Astrocyte (in vitro differentiated cells and primary cell): Measurements from ENCODE around the gene FAM107B. TPM values are rescaled to one million over a fixed set of nuclear protein-coding genes. Genes with fewer than 3 reads are reported as not detected.

Experiments used
- DNase-seq: peaks from one replicate; pipeline ENCODE4 v3.0.0-alpha.2; 2010; ENCODE audit warnings: low read depth
- FAIRE-seq: peaks from 2 replicates; lab custom pipeline; 2011; peaks lifted over from hg19 to GRCh38; lab: Jason Lieb, UNC
- H2AFZ ChIP-seq: 2 replicates; pipeline ENCODE4 v1.6.0; 2012; ENCODE audit warnings: low read depth, low read length, inconsistent platforms
- H3K27ac ChIP-seq: 2 replicates; pipeline ENCODE4 v1.5.1; 2011; ENCODE audit warnings: low read depth, low read length, inconsistent platforms
- H3K27me3 ChIP-seq: 2 replicates; pipeline ENCODE4 v1.6.0; 2011; ENCODE audit warnings: low read length, inconsistent platforms; ENCODE audit not compliant: insufficient read depth
- H3K36me3 ChIP-seq: 2 replicates; pipeline ENCODE4 v1.5.1; 2011; ENCODE audit warnings: low read length, inconsistent platforms; ENCODE audit not compliant: insufficient read depth
- H3K4me1 ChIP-seq: 2 replicates; pipeline ENCODE4 v1.5.1; 2011; ENCODE audit warnings: low read length, inconsistent platforms; ENCODE audit not compliant: insufficient read depth
- H3K4me2 ChIP-seq: 2 replicates; pipeline ENCODE4 v1.6.0; 2012; ENCODE audit warnings: low read length, inconsistent platforms
- H3K4me3 ChIP-seq: 2 replicates; pipeline ENCODE4 v1.5.1; 2011; ENCODE audit warnings: low read depth, mild to moderate bottlenecking, low read length, inconsistent platforms; ENCODE audit not compliant: insufficient read depth
- H3K79me2 ChIP-seq: 2 replicates; pipeline ENCODE4 v1.6.0; 2012; ENCODE audit warnings: mild to moderate bottlenecking, low read length, inconsistent platforms; ENCODE audit not compliant: insufficient read depth
- H3K9ac ChIP-seq: 2 replicates; pipeline ENCODE4 v1.6.0; 2012; ENCODE audit warnings: mild to moderate bottlenecking, low read length, inconsistent platforms
- H3K9me3 ChIP-seq: 2 replicates; pipeline ENCODE4 v1.5.1; 2012; ENCODE audit warnings: low read depth, mild to moderate bottlenecking, low read length, inconsistent platforms; ENCODE audit not compliant: insufficient read depth
- H4K20me1 ChIP-seq: 2 replicates; pipeline ENCODE4 v1.6.0; 2012; ENCODE audit warnings: low read length, inconsistent platforms; ENCODE audit not compliant: insufficient read depth
- H3K27ac Mint-ChIP-seq: one replicate; pipeline ENCODE4 v1.8.0; 2021; ENCODE audit warnings: mild to moderate bottlenecking, mixed read lengths; ENCODE audit not compliant: unreplicated experiment
- H3K27me3 Mint-ChIP-seq: one replicate; pipeline ENCODE4 v1.8.0; 2021; ENCODE audit warnings: low read depth, mixed read lengths; ENCODE audit not compliant: unreplicated experiment
- H3K36me3 Mint-ChIP-seq: one replicate; pipeline ENCODE4 v1.8.0; 2021; ENCODE audit warnings: low read depth, mixed read lengths; ENCODE audit not compliant: unreplicated experiment
- H3K4me1 Mint-ChIP-seq: one replicate; pipeline ENCODE4 v1.8.0; 2021; ENCODE audit warnings: low read depth, mixed read lengths; ENCODE audit not compliant: unreplicated experiment
- H3K4me3 Mint-ChIP-seq: one replicate; pipeline ENCODE4 v1.8.0; 2021; ENCODE audit warnings: mild to moderate bottlenecking, moderate library complexity, mixed read lengths; ENCODE audit not compliant: unreplicated experiment
- H3K9me3 Mint-ChIP-seq: one replicate; pipeline ENCODE4 v1.8.0; 2021; ENCODE audit warnings: mild to moderate bottlenecking, mixed read lengths; ENCODE audit not compliant: unreplicated experiment
- CTCF ChIP-seq: IDR thresholded peaks from 2 replicates; pipeline ENCODE4 v1.5.1; 2011; ENCODE audit warnings: low read depth, mild to moderate bottlenecking, inconsistent platforms, low read length, moderate library complexity; ENCODE audit not compliant: insufficient read depth
- EZH2 ChIP-seq: IDR thresholded peaks from 2 replicates; pipeline ENCODE4 v1.6.1; 2012; ENCODE audit warnings: mild to moderate bottlenecking, low read length, inconsistent platforms; ENCODE audit not compliant: insufficient read depth
- total RNA-seq: library from RNA; stranded (reverse); gene quantifications from 2 replicates; pipeline ENCODE4 v1.2.1, GENCODE V29; 2021

Gene FAM107B
- total RNA-seq, 1 donor from 2014 or later = 36.0 TPM

- Histone ChIP-seq H3K4me1 (peaks cover 7% of the 10 kb centered on the region), H3K4me2 (no peak overlapping the region), H3K9ac (no peak overlapping the region), H3K27me3 (no peaks in the 10 kb centered on the region), H3K79me2 (peaks cover 3% of the 10 kb centered on the region), H2AFZ (no peak overlapping the region), H4K20me1 (peaks cover 3% of the 10 kb centered on the region), H3K4me3 (no peak overlapping the region), H3K27ac (no peak overlapping the region), H3K9me3 (no peaks in the 10 kb centered on the region), H3K36me3 (no peaks in the 10 kb centered on the region)
- Mint-ChIP-seq H3K27ac (no peak overlapping the region), H3K4me1 (peaks cover 22% of the 10 kb centered on the region), H3K36me3 (peaks cover 10% of the 10 kb centered on the region), H3K4me3 (no peak overlapping the region), H3K9me3 (no peaks in the 10 kb centered on the region), H3K27me3 (no peaks in the 10 kb centered on the region)
- TF ChIP-seq EZH2 (no peak), CTCF (no peak)
- FAIRE-seq (no peak), DNase-seq (no peak)
Measured at GRCh38 chr10:14527915-14528314, 246.8 kb downstream of the FAM107B start.

- Histone ChIP-seq H3K36me3 (no peaks in the 10 kb centered on the region), H3K27me3 (no peaks in the 10 kb centered on the region), H3K27ac (no peak overlapping the region), H3K79me2 (peaks cover 3% of the 10 kb centered on the region), H3K4me2 (no peak overlapping the region), H3K9me3 (no peaks in the 10 kb centered on the region), H4K20me1 (peaks cover 3% of the 10 kb centered on the region), H2AFZ (no peak overlapping the region), H3K4me3 (no peak overlapping the region), H3K9ac (no peak overlapping the region), H3K4me1 (peaks cover under 1% of the 10 kb centered on the region)
- FAIRE-seq (no peak), DNase-seq (no peak)
- H3K27ac Mint-ChIP-seq = no peak overlapping the region
- no peak overlapping the region for H3K4me3 Mint-ChIP-seq
- peaks cover 10% of the 10 kb centered on the region for H3K36me3 Mint-ChIP-seq
- TF ChIP-seq CTCF = no peak
- no peak for TF ChIP-seq EZH2
- no peaks in the 10 kb centered on the region for H3K9me3 Mint-ChIP-seq
- peaks cover 15% of the 10 kb centered on the region for H3K4me1 Mint-ChIP-seq
- no peaks in the 10 kb centered on the region for H3K27me3 Mint-ChIP-seq
Measured at GRCh38 chr10:14527134-14527844, 247.4 kb downstream of the FAM107B start.

- H2AFZ ChIP-seq = no peak overlapping the region
- H3K4me3 Mint-ChIP-seq = no peak overlapping the region
- no peak overlapping the region for H3K9ac ChIP-seq
- TF ChIP-seq CTCF (no peak), EZH2 (no peak)
- FAIRE-seq = no peak
- no peak overlapping the region for H3K4me3 ChIP-seq
- no peak overlapping the region for H3K27ac Mint-ChIP-seq
- no peak overlapping the region for H3K27ac ChIP-seq
- peaks cover 3% of the 10 kb centered on the region for H4K20me1 ChIP-seq
- peaks cover 3% of the 10 kb centered on the region for H3K79me2 ChIP-seq
- peaks cover 5% of the 10 kb centered on the region for H3K36me3 ChIP-seq
- peaks cover 11% of the 10 kb centered on the region for H3K4me1 Mint-ChIP-seq
- H3K36me3 Mint-ChIP-seq = peaks cover 10% of the 10 kb centered on the region
- H3K27me3 Mint-ChIP-seq = no peaks in the 10 kb centered on the region
- no peak for DNase-seq
- H3K9me3 ChIP-seq = no peaks in the 10 kb centered on the region
- no peak overlapping the region for H3K4me2 ChIP-seq
- H3K9me3 Mint-ChIP-seq = no peaks in the 10 kb centered on the region
- H3K4me1 ChIP-seq = no peaks in the 10 kb centered on the region
- no peaks in the 10 kb centered on the region for H3K27me3 ChIP-seq
Measured at GRCh38 chr10:14526326-14526725, 248.4 kb downstream of the FAM107B start.
